Pancreas (tissue), 10 donors: Measurements from ENCODE around the gene PRXL2B. TPM values are rescaled to one million over a fixed set of nuclear protein-coding genes. Genes with fewer than 3 reads are reported as not detected.
A peak's percentile ranks its signal among the peaks of the same experiment; 100 is the strongest.

Source experiments
- ATAC-seq, 4 donors: fragments of 200-7000 bp; cut with Tn5 transposase; one replicate each; pipeline versions ENCODE4 v1.8.0 to v1.9.1; 2020; ENCODE audit warnings: mild to moderate bottlenecking in 4 of 4, moderate library complexity in 4 of 4
- DNase-seq, 6 donors: peaks; one replicate each; pipeline ENCODE4 v3.0.0-alpha.2; 2020
- FAIRE-seq: peaks from 2 replicates; lab custom pipeline; 2012; peaks lifted over from hg19 to GRCh38; lab: Jason Lieb, UNC
- H3K27ac ChIP-seq, 4 donors: fragments of 200-600 bp; sonication (generic); 1 replicate in 3 of 4; 2 replicates in 1 of 4; pipeline versions ENCODE4 v1.5.0 to v1.8.0; 2020
- H3K27me3 ChIP-seq, 4 donors: fragments of 200-600 bp; one replicate each; pipeline ENCODE4 v1.8.0; 2021
- H3K36me3 ChIP-seq, 3 donors: fragments of 200-600 bp; sonication (generic) in 1 of 3; one replicate each; pipeline versions ENCODE4 v1.5.0 to v1.8.0; 2020 to 2021
- H3K4me1 ChIP-seq, 3 donors: fragments of 200-600 bp; one replicate each; pipeline ENCODE4 v1.8.0; 2021
- H3K4me3 ChIP-seq, 4 donors: fragments of 200-600 bp; sonication (generic) in 2 of 4; one replicate each; pipeline versions ENCODE4 v1.5.0 to v1.8.0; 2020 to 2021
- H3K9me3 ChIP-seq, 4 donors: fragments of 200-600 bp; one replicate each; pipeline ENCODE4 v1.8.0; 2021
- CTCF ChIP-seq, 4 donors: fragments of 200-600 bp; sonication (generic) in 3 of 4; IDR thresholded peaks; one replicate each; pipeline versions ENCODE4 v1.5.0 to v1.8.0; 2021; ENCODE audit warnings: antibody characterized with exemption in 4 of 4
- WGBS, 2 donors: extraction: QIAGEN DNeasy Blood & Tissue Kit; methylation state at CpG; one replicate each; pipeline ENCODE4 v1.1.7; 2013; 5-methylcytosine and 5-hydroxymethylcytosine counted together
- intact Hi-C, 3 donors: fragments of 100-400 bp; cut with DNase I; formaldehyde crosslinking; loops; one replicate each; pipeline versions ENCODE4 v1.11.1 to v1.14.2; 2022
- polyA plus RNA-seq, 2 donors: library from polyadenylated mRNA; stranded (reverse); fragments of 200-250 nt; gene quantifications; one replicate each; pipeline ENCODE4 v1.2.3, GENCODE V29; 2013
- total RNA-seq, 6 donors: library from RNA; stranded (reverse); fragmentation: NEBNext Ultra II Directional in 4 of 6; extraction: Animal tissue kit (Norgen Biotek cat#: 25700) in 4 of 6; gene quantifications; one replicate each; pipeline versions ENCODE4 v1.2.1 to v1.2.4, GENCODE V29; 2021 to 2023
- donor health status: healthy with polysubstance abuse.
- donor health status: DM: no; HTN: no; CAD: no; lungs with moderate emphysema.
- donor health status: DM: no; HTN: no; CAD: no.
- donor health status: control.
- donor health status: control.
- donor health status: Bipolar disorder and iron deficiency.
- donor health status: DM: yes; HTN: yes; CAD: no.
- donor health status: DM: no; HTN: no; CAD: no.
- donor health status: DM: no; HTN: no; CAD: no.
- donor health status: DM: yes; HTN: yes; CAD: no.

Gene PRXL2B
- total and polyA plus RNA-seq, 8 donors = 3.3 to 16.4 (median 11.5) TPM

- Histone ChIP-seq H3K36me3 (no peaks in the 10 kb centered on the region), H3K4me1 (peaks cover 0 to 4% (median 0%) of the 10 kb centered on the region in 3 donors), H3K9me3 (no peaks in the 10 kb centered on the region), H3K4me3 (no peak overlapping the region), H3K27ac (no peak overlapping the region), H3K27me3 (no peaks in the 10 kb centered on the region)
- no peak for TF ChIP-seq CTCF (IDR thresholded peaks at IDR 0.05)
- DNase-seq (peak in 1 of 6 donors; percentile 66), FAIRE-seq (no peak), ATAC-seq (no peak)
- intact Hi-C loops = no loop called here
- WGBS, 2 donors = 89 to 91% methylated on average over 6 of the region's 6 CpGs
Measured at GRCh38 chr1:2558861-2559260, 27.7 kb upstream of the PRXL2B start.

DNA sequence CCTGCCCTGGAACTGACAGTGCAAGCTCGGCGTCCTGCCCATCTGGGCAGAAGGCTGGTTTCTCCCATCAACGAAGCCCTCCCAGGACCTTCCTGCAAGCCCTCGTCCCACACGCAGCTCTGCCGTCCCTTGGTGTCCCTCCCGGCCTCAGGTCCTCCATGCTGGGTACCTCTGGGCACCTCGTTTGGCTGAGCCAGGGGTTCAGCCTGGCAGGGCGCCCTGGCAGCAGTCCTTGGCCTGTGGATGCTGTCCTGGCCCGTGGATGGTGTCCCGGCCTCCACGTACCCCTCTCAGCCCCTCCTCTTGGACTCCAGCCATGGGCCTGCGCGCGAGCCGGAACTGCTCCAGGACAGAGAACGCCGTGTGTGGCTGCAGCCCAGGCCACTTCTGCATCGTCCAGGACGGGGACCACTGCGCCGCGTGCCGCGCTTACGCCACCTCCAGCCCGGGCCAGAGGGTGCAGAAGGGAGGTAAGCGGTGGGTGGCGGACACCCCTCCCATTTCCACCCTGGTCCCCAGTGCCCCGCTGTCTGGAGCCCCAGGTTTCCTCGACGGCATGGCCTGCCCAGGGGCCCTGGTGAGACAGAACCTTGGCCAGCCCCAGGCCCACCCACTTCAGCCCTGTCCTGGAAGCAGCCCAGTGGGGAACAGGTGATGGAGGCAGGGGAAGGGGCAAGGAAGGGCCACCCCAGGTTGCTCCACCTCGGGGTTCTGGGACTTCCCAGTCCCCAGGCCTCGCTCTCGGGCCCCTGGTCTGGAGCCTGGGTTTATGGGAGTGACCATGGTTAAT, 26.9 kb upstream of the PRXL2B start:
- no peak for TF ChIP-seq CTCF (IDR thresholded peaks at IDR 0.05)

GRCh38 chr1:2560299-2561073, 26.1 kb upstream of the PRXL2B start:
- H3K4me3 ChIP-seq = no peak overlapping the region
- TF ChIP-seq CTCF (IDR thresholded peaks at IDR 0.05) = no peak
- H3K9me3 ChIP-seq = no peaks in the 10 kb centered on the region
- H3K36me3 ChIP-seq = no peaks in the 10 kb centered on the region
- ATAC-seq (no peak), DNase-seq (peak in 2 of 6 donors; percentile 29 to 72), FAIRE-seq (no peak)
- H3K4me1 ChIP-seq = peaks cover 0 to 3% (median 0%) of the 10 kb centered on the region in 3 donors
- no peaks in the 10 kb centered on the region for H3K27me3 ChIP-seq
- WGBS, 2 donors = 82 to 84% methylated on average over 15 of the region's 15 CpGs
- H3K27ac ChIP-seq = no peak overlapping the region
- intact Hi-C loops = no loop called here

More for the DNA sequence above, 26.9 kb upstream of the PRXL2B start:
- no peak overlapping the region for H3K4me3 ChIP-seq
- 84 to 89% methylated on average over 33 to 35 of the region's 35 CpGs for WGBS, 2 donors
- no peaks in the 10 kb centered on the region for H3K27me3 ChIP-seq
- H3K36me3 ChIP-seq = no peaks in the 10 kb centered on the region
- ATAC-seq = no peak
- intact Hi-C loops = no loop called here
- peaks cover 0 to 4% (median 0%) of the 10 kb centered on the region in 3 donors for H3K4me1 ChIP-seq
- DNase-seq = peak in 3 of 6 donors; percentile 41 to 79 (median 56)
- FAIRE-seq = no peak
- H3K27ac ChIP-seq = no peak overlapping the region
- H3K9me3 ChIP-seq = no peaks in the 10 kb centered on the region

GRCh38 chr1:2561446-2561845, 25.1 kb upstream of the PRXL2B start:
- ATAC-seq (no peak), DNase-seq (no peak), FAIRE-seq (no peak)
- no peak overlapping the region for H3K27ac ChIP-seq
- no peaks in the 10 kb centered on the region for H3K9me3 ChIP-seq
- no peak for TF ChIP-seq CTCF (IDR thresholded peaks at IDR 0.05)
- WGBS, 2 donors = 84 to 86% methylated on average over 11 of the region's 11 CpGs
- no peaks in the 10 kb centered on the region for H3K36me3 ChIP-seq
- H3K27me3 ChIP-seq = no peaks in the 10 kb centered on the region
- H3K4me3 ChIP-seq = no peak overlapping the region
- intact Hi-C loops = no loop called here
- H3K4me1 ChIP-seq = no peaks in the 10 kb centered on the region
